ENCODE data around the gene GTF3C5.
"Not testable (repeated sequence)": the region's sequence is repeated elsewhere in the genome, so short reads cannot be mapped to it uniquely, and the experiment has no call there.

GTF3C5 gene

DNA sequence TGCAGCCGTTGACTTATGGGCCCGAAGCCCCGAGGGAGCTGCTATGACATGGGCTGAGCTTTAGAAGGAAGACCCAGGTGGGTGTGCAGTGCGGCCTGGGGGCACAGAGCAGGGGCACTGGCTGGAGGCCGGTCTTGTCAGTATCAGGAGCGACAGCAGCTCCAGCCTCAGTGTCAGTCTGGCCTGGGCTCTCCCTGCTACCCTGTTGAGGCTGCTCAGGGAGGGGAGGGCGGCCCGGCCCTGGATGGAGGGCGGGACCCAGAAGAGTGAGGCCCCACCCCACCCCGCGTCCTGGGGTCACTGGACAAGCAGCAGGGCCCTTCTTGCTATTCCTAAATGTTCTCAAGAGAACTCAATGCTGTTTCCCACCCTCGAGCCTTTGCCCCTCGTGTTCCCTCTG lies 34.3 kb upstream of the GTF3C5 start:
- DNase-seq = no peak

GRCh38 chr9:132997591-132997990 lies 33.2 kb upstream of the GTF3C5 start:
- no peak for DNase-seq

DNA sequence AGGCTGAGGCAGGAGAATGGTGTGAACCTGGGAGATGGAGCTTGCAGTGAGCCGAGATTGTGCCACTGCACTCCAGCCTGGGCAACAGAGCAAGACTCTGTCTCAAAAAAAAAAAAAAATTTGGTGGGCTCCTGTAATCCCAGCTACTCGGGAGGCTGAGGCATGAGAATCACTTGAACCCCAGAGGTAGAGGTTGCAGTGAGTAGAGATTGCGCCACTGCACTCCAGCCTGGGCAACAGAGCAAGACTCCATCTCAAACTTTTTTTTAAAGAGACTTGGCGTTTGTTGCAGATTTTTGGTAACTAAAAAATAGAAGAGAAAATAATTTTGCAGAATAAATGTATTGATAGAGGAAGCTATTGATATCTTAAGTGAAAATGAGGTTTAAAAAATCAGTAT lies 32.6 kb upstream of the GTF3C5 start:
- not testable (repeated sequence) for DNase-seq

- DNase-seq = no peak
These were observed 31.8 kb upstream of the GTF3C5 start for GRCh38 chr9:132998831-132999635.

DNA sequence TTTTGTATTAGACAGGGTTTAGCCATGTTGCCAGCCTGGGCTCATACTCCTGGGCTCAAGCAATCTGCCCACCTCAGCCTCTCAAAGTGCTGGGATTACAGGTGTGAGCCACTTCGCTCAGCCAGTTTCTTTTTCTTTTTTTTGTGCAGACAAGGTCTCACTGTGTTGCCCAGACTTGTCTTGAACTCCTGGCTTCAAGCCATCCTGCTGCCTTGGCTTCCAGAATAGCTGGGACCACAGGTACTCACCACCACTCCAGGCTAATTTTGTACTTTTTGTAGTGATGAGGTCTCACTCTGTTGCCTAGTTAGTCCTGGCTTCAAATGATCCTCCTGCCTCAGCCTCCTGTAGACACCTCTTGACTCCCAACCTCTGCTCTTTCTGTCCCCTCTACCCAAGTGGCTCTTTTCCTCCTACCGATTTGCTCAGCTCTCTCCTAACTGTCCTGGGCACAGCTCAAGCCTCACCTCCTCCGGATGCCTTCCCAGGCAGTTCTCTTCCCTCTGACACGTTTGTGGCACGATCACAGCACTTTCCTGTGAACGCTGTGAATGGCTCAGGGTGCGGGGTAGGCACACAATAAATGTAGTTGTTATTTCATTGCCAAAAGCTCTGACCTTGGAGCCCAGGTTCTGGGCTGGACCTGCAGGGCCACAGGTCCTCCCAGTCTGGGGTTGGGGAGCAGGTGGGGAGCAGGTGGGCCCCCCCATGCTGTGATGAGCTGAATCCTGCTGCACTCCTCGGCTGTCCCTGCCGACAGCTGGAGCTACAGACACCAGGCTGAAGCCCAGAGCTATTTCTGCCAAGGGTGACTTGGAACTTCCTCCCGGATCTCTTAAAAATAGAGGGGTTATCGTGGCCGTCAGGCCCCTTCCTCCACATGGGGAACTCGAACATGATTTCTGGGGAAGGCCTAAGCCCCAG lies 28.4 kb upstream of the GTF3C5 start:
- no peak for DNase-seq

DNA sequence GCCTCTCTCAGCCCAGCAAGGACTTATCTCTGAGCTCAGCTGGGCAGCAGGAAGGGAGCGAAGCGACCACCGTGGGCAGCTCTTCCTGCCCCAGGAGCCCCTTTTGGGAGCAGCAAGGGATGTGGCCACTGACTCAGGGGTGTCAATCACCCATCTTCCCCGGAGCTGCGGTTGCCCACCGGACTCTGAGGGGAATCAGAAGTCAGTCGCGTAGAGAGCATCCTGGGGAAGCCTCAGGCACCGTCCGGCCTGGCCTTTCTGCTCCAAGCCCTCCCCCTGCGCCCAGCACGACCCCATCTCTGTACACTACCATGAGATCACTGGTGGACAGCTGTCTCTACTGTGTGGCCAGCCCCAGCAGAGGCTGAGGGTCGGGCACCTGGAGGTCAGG lies 27.7 kb upstream of the GTF3C5 start:
- no peak for DNase-seq

DNA sequence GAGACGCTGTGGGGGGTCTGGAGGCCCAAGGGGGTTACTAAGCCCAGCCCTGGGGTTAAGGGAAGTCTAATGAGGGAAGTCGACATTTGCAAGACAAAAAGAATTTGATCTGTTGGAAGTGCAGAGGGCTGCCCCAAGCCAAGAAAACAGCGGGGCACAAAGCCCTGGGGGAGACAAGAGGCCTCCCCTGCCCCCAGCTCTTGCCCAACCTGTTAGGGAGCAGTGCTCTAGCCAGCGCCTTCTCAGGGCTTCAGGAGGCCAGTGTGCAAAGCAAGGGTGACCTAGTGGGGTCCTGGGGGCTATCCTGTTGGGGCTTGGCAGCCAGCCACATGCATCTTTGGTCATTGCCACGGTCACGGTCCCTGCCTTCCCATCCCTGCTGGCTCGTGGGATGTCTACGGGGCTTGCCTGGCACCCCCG lies 27.1 kb upstream of the GTF3C5 start:
- no peak for DNase-seq

GRCh38 chr9:133004091-133004998 lies 26.5 kb upstream of the GTF3C5 start:
- DNase-seq = no peak

GRCh38 chr9:133004999-133005760 lies 25.6 kb upstream of the GTF3C5 start:
- no peak for DNase-seq

DNA sequence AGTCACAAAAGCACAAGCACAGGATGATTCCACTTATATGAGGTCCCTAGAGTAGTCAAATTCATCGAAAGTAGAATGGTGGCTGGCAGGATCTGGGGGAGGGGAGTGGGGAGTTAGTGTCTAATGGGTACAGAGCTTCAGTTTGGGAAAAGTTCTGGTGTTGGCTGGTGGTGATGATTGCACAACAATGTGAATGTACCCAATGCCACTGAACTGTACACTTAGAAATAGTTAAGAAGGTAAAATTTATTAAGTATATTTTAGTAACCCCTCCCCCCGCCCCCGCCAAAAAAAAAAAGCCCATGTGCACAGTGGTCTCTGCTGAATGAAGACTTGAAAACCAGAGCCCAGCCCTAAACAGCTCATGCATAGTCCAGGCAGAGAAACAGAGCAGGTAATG lies 24.8 kb upstream of the GTF3C5 start:
- DNase-seq = no peak

GRCh38 chr9:133006731-133007352 lies 24.0 kb upstream of the GTF3C5 start:
- DNase-seq = no peak

DNA sequence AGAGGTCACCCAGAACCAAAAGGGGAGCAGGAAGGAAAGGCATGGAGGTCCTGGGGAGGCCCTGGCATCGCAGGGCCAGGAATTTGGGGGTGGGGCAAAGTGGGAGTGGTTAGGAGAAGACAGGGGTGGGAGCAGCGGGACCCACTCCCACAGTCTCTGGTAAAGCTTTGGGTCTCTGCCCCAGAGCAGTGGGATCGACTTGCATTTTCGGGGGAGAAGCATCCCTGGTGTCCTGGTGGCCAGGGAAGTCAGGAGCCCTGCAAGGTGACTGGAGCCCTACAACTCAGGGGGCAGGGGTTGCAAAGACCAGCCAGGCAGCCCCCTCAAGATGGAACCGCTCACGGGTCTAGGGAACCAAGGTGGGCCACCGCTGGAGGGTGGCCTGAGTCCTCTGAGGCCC lies 22.4 kb upstream of the GTF3C5 start:
- DNase-seq = no peak

DNA sequence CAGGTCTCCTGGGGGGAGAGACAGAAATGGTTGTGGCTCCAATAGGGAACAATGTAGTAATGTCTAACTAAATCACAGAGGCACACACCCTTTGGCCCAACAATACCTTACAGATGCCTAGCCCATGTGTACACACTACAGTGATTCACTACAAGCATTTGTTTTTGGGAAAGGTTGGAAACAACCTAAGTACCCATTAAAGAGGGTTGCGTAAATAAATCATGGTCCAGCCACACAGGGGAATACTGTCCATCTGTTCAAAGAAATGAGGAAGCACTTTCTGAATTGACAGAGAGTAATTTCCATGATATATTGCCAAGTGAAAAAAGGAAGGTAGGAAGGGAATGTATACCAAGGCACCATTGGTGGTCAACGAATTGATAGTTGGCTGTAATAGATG lies 22.0 kb upstream of the GTF3C5 start:
- DNase-seq = no peak

DNA sequence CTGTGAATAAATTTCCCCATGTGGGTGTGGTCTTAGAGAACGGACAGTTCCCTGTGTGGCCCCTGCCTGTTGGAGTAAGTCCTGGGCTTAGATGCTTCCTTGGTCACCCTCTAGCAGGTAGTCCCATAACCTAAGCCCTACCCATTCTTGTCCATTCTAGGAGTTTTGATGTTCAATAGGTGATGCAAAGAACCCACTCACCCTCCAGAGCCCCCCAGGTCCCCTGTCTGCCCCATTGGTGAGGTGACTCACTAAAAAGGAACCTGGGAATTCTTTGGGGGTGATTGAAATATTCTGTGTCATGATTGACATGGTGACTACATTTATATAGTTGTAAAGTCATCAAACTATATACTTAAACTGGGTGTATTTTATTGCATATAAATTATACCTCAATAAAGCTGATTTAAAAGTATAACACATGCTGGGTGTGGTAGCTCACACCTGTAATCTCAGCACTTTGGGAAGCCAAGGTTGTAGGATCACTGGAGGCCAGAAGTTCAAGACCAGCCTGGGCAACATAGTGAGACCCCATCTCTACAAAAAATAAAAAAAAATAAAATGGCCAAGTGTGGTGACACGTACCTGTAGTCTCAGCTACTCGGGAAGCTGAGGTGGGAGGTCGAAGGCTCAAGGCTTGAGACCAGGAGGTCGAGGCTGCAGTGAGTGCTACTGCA lies 20.8 kb upstream of the GTF3C5 start:
- no peak for DNase-seq

DNA sequence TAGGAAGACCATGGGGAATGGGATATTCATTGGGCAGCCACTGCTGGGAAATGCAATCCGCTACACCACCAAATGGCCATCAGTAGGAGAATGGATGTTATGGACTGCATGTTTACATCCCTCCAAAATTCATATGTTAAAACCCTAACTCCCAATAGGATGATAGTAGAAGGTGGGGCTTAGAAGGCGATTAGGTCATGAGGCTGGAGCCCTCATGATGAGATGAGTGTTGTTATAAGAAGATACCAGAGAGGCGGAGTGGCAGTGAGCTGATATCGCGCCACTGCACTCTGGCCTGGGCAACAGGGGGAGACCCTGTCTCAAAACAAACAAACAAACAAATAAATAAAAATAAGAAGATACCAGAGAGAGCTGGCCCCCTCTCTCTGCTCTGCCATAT lies 16.1 kb upstream of the GTF3C5 start:
- DNase-seq = no peak

GRCh38 chr9:133023117-133023890 lies 7.5 kb upstream of the GTF3C5 start:
- no peak for DNase-seq

GRCh38 chr9:133026426-133026825 lies 4.4 kb upstream of the GTF3C5 start:
- no peak for DNase-seq

GRCh38 chr9:133027134-133027533 lies 3.7 kb upstream of the GTF3C5 start:
- no peak for DNase-seq

DNA sequence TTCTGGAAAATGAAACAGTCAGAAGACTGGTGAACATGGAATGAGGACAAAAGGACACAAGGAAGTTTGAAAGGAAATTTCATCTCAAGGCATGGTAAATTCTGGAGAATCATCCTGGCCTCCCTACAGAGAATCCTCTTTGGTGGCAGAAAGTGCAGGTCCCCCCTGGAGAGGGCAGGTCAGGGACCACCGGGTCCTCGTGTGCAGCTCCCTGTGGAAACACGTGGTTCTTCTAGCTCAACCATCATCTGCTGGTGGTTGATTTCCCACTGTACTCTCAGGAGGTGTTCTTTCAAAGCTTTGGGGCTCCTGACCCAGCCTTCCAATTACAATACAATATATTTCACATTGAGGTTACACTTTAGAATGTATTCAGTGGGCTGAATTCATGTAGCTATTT lies 2.6 kb upstream of the GTF3C5 start:
- no peak for DNase-seq

DNA sequence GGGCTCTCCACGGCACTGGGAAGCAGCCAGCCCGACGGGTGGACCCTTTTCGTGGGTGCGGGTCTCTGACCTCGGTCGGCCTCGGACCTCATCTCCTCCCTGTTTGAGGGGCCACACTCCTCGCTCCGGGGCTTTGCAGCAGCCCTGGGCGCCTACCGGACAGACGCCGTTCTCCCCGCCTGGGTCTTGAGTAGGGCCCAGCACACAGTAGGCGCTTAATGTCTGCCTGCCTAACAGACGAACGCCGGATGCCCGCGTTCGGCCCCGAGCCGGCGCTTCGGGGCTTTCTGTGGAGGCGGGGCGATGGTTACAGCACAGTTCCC lies 842 bp upstream of the GTF3C5 start:
- DNase-seq = no peak

GRCh38 chr9:133031130-133031422 lies 279 bp downstream of the GTF3C5 start:
- no peak for DNase-seq
